ENCODE results near the gene FAM167B. TPM values are rescaled to one million over a fixed set of nuclear protein-coding genes. Genes with fewer than 3 reads are reported as not detected.

Gene FAM167B
- total and polyA plus RNA-seq, 2 donors (not counting 1 experiment from before 2014, with no cell fraction given) = 1.1 to 5.4 TPM

GRCh38 chr1:32273391-32274208 is 26.6 kb downstream of the FAM167B start:
- Histone ChIP-seq H2AFZ (ENCODE audit: insufficient read depth, low read depth, low read length, poor library complexity, severe bottlenecking) (peak overlapping the region; percentile 67), H3K4me1 (ENCODE audit: control insufficient read depth in 2 of 2, insufficient read depth in 2 of 2, low read length in 2 of 2) (peaks cover 20 to 26% of the 10 kb centered on the region in 2 donors), H3K27me3 (replicated peaks in 1 of 4; ENCODE audit: control extremely low read depth in 1 of 4, control insufficient read depth in 3 of 4, insufficient read depth in 4 of 4, low read length in 3 of 4) (no peaks in the 10 kb centered on the region), H3K4me3 (ENCODE audit: control extremely low read depth in 1 of 5, extremely low read depth in 1 of 5, insufficient read depth in 1 of 5, low read depth in 2 of 5, low read length in 4 of 5) (no peak overlapping the region), H4K20me1 (ENCODE audit: control insufficient read depth, insufficient read depth, low read length, poor library complexity, severe bottlenecking) (no peaks in the 10 kb centered on the region), H3K9me3 (ENCODE audit: control extremely low read depth in 1 of 3, control insufficient read depth in 2 of 3, insufficient read depth in 1 of 3, low read length in 2 of 3) (no peaks in the 10 kb centered on the region), H3K9ac (ENCODE audit: low read length) (peak overlapping the region; percentile 21), H3K27ac (ENCODE audit: low read length in 2 of 2) (peak overlapping the region; percentile 52 to 63), H3K4me2 (replicated peaks; ENCODE audit: low read depth, low read length, poor library complexity, severe bottlenecking) (peak overlapping the region; percentile 65), H3K36me3 (replicated peaks in 1 of 2; ENCODE audit: control extremely low read depth in 1 of 2, control insufficient read depth in 1 of 2, extremely low read depth in 1 of 2, insufficient read depth in 2 of 2, low read length in 1 of 2) (peaks cover 0 to 10% of the 10 kb centered on the region in 2 experiments), H3K79me2 (ENCODE audit: control insufficient read depth, insufficient read depth, low read length) (peaks cover 44% of the 10 kb centered on the region)
- Mint-ChIP-seq H3K4me3 (peak overlapping the region; percentile 53), H3K9me3 (ENCODE audit: insufficient read depth) (no peaks in the 10 kb centered on the region), H3K27me3 (no peaks in the 10 kb centered on the region), H3K4me1 (peaks cover 27% of the 10 kb centered on the region), H3K27ac (peak overlapping the region; percentile 86)
- intact Hi-C loops (cut with micrococcal nuclease) = no loop called here
- 39% methylated on average over 7 of the region's 10 CpGs for WGBS (ENCODE audit: insufficient coverage)
- TF ChIP-seq EZH2 (IDR thresholded peaks at IDR 0.05; ENCODE audit: borderline replicate concordance, insufficient read depth, low read depth, low read length, poor library complexity, severe bottlenecking) = no peak
- no peak for TF ChIP-seq CTCF (IDR thresholded peaks at IDR 0.05)
- ChIA-PET CTCF (interaction anchor here (0.8 to 1.0 kb wide), 3 partner anchors 15 to 94 kb away, joined by 3 to 5 read pairs (median 3); no protein-coding TSS in a partner anchor), POLR2A (interaction anchor here (0.7 kb wide), 1 partner anchor 23 kb away, joined by 3 read pairs; the partner anchor contains the start of gene LCK)
- DNase-seq (peak; percentile 51), ATAC-seq (ENCODE audit: low read depth) (peak; percentile 78)

Data from B cell (primary cell).